GM23338 (cell line): ENCODE data around the gene MTHFSD.

Experiments
- CTCF ChIP-seq, 2 experiments: fragments of 200-600 bp in 1 of 2; sonication (generic) in 1 of 2; conservative IDR thresholded peaks; 2 replicates each; pipeline versions ENCODE4 v1.5.1 to v1.6.1; 2016 to 2017; ENCODE audit warnings: antibody characterized with exemption in 2 of 2, low read depth in 2 of 2, mild to moderate bottlenecking in 2 of 2, moderate library complexity in 1 of 2
- STAT1 ChIP-seq: IDR thresholded peaks from one replicate; pipeline ENCODE4 v1.6.1; 2016; ENCODE audit warnings: antibody characterized with exemption; ENCODE audit not compliant: unreplicated experiment

- TF ChIP-seq CTCF (conservative IDR thresholded peaks at IDR 0.05; ENCODE audit: low read depth in 2 of 2) (no peak), STAT1 (no peak)
Observed at GRCh38 chr16:86494039-86494564, 60.9 kb downstream of the MTHFSD start.
